M059J (cell line): ENCODE results near the gene THSD1. TPM values are rescaled to one million over a fixed set of nuclear protein-coding genes. Genes with fewer than 3 reads are reported as not detected.

Experiments
- DNase-seq: peaks from one replicate; pipeline ENCODE4 v3.0.0-alpha.2; 2012; ENCODE audit warnings: low read depth
- total RNA-seq: library from RNA; depleted of rRNA; stranded (reverse); fragments of >200 nt; shearing (Covaris generic); gene quantifications from 2 replicates; pipeline ENCODE4 v1.2.3, GENCODE V29; 2014; rRNA removed

The THSD1 gene
- total RNA-seq, result 2.8 and 3.4 TPM in 2 replicates

- DNase-seq, result peak; percentile 47
These were observed at the start of gene THSD1 for GRCh38 chr13:52405767-52406494. Gene THSD1, minus strand, starts transcription at chr13:52406172. Its CDS starts 3,572 bp downstream, at chr13:52402600.

- peak; percentile 57 for DNase-seq
These were observed 49.7 kb upstream of the THSD1 start for GRCh38 chr13:52455677-52456041.

- peak; percentile 92 for DNase-seq
These were observed 49.1 kb upstream of the THSD1 start, which contains the start of gene CKAP2 for GRCh38 chr13:52454820-52455676. Gene CKAP2, plus strand, starts transcription at chr13:52455478. Its CDS starts 79 bp downstream, at chr13:52455557.

- DNase-seq, result peak; percentile 46
These were observed 48.5 kb upstream of the THSD1 start for GRCh38 chr13:52454459-52454819.

GRCh38 chr13:52452470-52452869 is 46.5 kb upstream of the THSD1 start:
- no peak for DNase-seq

GRCh38 chr13:52451135-52451804 is 45.3 kb upstream of the THSD1 start:
- DNase-seq, result no peak

- no peak for DNase-seq
These were observed 44.8 kb upstream of the THSD1 start for GRCh38 chr13:52450793-52451116.

GRCh38 chr13:52450012-52450792 is 44.2 kb upstream of the THSD1 start, which contains the start of gene VPS36:
Gene VPS36, minus strand, starts transcription at chr13:52450634. Its CDS starts 40 bp downstream, at chr13:52450594.
- peak; percentile 86 for DNase-seq

- no peak for DNase-seq
These were observed 43.5 kb upstream of the THSD1 start for GRCh38 chr13:52449331-52450011.

- DNase-seq, result no peak
These were observed 42.0 kb upstream of the THSD1 start for GRCh38 chr13:52447815-52448552.

GRCh38 chr13:52447354-52447753 is 41.4 kb upstream of the THSD1 start:
- no peak for DNase-seq

GRCh38 chr13:52446265-52446664 is 40.3 kb upstream of the THSD1 start:
- no peak for DNase-seq

- no peak for DNase-seq
These were observed 26.5 kb upstream of the THSD1 start for GRCh38 chr13:52432456-52432855.

GRCh38 chr13:52428295-52428694 is 22.3 kb upstream of the THSD1 start:
- peak; percentile 72 for DNase-seq

- no peak for DNase-seq
These were observed 15.2 kb upstream of the THSD1 start for GRCh38 chr13:52421216-52421615.

GRCh38 chr13:52419080-52419479 is 13.1 kb upstream of the THSD1 start:
- no peak for DNase-seq

GRCh38 chr13:52414963-52415362 is 9.0 kb upstream of the THSD1 start:
- peak; percentile 17 for DNase-seq

GRCh38 chr13:52414051-52414450 is 8.1 kb upstream of the THSD1 start:
- no peak for DNase-seq

GRCh38 chr13:52412128-52412527 is 6.2 kb upstream of the THSD1 start:
- no peak for DNase-seq

- DNase-seq, result peak; percentile 17
These were observed 5.7 kb upstream of the THSD1 start for GRCh38 chr13:52411629-52412028.
